Sciatic nerve (tissue), 2 donors: ENCODE measurements around the gene AVPR2. TPM values are rescaled to one million over a fixed set of nuclear protein-coding genes. Genes with fewer than 3 reads are reported as not detected.

ENCODE experiments used
- ATAC-seq: fragments of 200-7000 bp; cut with Tn5 transposase; one replicate; pipeline ENCODE4 v1.9.1; 2020; ENCODE audit warnings: mild to moderate bottlenecking, moderate library complexity
- DNase-seq: peaks from one replicate; pipeline ENCODE4 v3.0.0-alpha.2; 2020; ENCODE audit warnings: low spot score
- intact Hi-C: fragments of 100-400 bp; cut with DNase I; formaldehyde crosslinking; loops from one replicate; pipeline ENCODE4 v1.14.2; 2022
- total RNA-seq: library from RNA; stranded (reverse); fragmentation: NEBNext Ultra II Directional; extraction: Animal tissue kit (Norgen Biotek cat#: 25700); gene quantifications from one replicate; pipeline ENCODE4 v1.2.1, GENCODE V29; 2021
- donor health status: DM: no; HTN: no; CAD: no.
- donor health status: DM: no; HTN: no; CAD: no.

Gene AVPR2
- total RNA-seq, 1 donor from 2014 or later = 5.6 TPM

GRCh38 chrX:153908219-153908860 lies 3.9 kb downstream of the AVPR2 start:
- no peak for ATAC-seq
- DNase-seq = no peak
- intact Hi-C loops = no loop called here

DNA sequence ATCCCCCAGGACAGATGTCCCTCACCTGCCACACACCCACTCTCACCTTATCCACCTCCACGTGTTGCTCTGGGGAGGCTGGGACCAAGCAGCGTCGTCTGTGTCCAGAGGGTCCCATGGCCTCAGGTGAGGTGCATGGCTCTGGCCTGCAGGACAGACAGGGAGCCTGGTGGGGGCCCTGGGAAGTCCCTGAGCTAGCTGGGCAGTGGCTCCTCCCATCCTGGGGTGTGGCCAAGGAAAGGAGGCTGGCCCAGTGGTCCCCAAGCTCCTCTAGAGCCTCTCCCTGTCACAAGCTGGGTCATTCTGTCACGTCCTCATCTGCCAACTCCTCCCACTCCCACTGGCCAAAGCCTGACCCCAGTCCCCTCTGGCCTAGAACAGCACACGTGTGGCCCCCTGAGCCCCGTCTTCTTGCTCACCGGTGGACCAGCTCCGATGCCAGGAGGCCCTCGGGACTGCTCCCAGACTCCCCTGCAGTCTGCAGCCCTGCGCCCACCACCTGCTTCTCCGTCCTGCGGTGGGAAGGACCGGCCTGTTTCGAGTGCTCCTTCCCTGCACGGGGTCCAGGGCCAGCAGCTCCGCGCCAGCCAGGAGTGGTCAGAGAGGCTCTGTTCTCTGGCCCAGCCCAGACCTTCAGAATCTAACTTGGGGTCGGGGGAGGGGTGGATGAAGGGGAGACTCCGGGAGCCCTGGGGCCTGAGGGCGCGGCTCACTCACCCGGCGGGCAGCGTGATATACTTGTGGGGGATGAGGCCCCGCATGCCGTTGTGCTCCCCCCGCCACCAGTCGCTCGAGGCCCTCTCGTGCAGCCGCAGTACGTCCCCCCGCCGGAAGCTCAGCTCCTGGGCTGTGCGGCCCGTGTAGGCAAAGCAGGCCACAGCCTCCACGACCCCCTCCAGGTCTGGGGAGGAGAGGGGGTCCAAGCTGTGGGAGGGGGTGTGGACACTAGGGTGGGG lies 4.8 kb downstream of the AVPR2 start:
- intact Hi-C loops = no loop called here
- ATAC-seq (no peak), DNase-seq (peak; percentile 57)

DNA sequence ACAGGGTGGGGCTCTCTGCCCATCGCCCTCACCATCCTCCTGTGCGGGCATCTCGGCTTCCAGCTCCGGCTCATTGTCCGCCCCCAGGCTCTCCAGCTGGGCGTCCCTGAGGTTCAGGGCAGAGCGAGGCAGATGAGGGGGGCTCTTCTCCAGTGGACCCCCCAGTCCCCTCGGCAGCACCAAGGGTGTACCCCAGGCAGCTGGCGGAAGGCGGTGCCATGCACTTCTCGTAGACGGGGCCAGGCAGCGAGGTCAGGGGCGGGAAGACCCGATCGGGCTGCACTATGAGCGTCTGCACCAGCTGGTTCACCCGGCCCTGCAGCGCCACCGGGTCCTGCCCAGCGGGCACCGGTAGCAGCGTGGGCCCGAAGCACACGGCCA lies 5.5 kb downstream of the AVPR2 start:
- intact Hi-C loops = no loop called here
- ATAC-seq (no peak), DNase-seq (no peak)

GRCh38 chrX:153910446-153910845 lies 6.0 kb downstream of the AVPR2 start:
- intact Hi-C loops = no loop called here
- DNase-seq = peak; percentile 55
- ATAC-seq = no peak

- intact Hi-C loops = no loop called here
- ATAC-seq = no peak
- no peak for DNase-seq
These were observed 7.3 kb downstream of the AVPR2 start for GRCh38 chrX:153911798-153912197.

DNA sequence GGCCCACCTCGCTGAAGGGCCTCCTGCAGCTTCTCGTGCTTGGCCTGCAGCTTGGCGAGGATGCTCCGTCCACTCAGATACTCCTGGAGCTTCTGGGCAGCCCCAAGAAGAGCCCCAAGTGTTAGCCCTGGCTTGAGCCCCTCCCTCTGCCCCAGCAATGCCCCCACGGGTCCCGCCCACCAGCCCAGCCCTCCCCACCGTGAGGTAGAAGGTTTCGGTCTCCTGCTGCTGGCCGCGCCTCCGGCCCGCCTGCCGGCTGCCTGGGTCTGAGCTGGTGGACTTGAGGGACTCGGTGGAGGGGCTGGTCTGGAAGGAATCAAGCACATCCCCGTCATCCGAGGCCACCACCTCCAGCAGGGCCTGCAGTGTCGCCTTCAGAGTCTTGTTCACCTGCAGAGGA lies 8.7 kb downstream of the AVPR2 start:
- intact Hi-C loops = no loop called here
- DNase-seq = no peak
- ATAC-seq = no peak

GRCh38 chrX:153913701-153914100 lies 9.2 kb downstream of the AVPR2 start:
- intact Hi-C loops = no loop called here
- DNase-seq = no peak
- ATAC-seq = no peak

DNA sequence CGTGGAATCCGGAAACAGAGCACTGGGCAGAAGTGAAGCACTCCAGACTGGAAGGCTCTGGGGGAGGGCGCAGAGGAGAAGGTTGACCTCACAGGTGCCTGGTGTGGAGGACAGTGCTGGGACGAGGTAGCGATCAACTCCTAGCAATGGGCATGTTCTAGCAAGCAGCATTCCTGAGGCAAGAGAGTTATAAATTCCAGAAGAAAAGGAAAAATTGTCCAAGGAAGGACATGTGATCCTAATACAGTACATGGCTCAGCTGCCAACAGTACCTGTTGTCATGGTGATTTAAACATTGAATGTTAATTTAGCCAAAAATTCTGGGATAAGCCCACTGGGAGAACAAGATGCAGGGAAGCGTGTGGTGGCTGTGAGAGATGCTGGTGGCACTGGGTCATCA lies 13.4 kb downstream of the AVPR2 start:
- intact Hi-C loops = no loop called here
- no peak for DNase-seq
- ATAC-seq = no peak

DNA sequence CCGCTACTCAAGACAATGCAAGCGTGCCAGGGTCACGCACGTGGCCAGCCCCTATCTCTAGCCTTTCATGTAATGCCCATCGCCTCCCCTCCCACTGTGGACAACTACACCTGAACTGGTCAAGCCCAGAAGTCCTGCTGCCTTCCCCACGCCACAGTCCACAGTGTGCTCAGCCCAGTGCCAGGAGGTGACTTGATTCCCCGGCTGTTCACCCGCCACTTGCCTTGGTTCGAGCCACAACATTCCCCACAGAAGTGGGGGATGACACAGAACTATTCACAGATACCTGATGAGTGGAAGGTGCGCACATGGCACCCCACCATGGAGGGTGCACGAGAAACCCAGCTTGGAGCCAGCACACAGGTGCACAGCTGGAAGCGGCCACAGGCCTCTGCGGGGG lies 14.8 kb downstream of the AVPR2 start:
- no peak for ATAC-seq
- DNase-seq = no peak

GRCh38 chrX:153920546-153920945 lies 16.1 kb downstream of the AVPR2 start:
- DNase-seq (no peak), ATAC-seq (no peak)
- intact Hi-C loops = no loop called here

More for the DNA sequence above, 14.8 kb downstream of the AVPR2 start:
- intact Hi-C loops = no loop called here

DNA sequence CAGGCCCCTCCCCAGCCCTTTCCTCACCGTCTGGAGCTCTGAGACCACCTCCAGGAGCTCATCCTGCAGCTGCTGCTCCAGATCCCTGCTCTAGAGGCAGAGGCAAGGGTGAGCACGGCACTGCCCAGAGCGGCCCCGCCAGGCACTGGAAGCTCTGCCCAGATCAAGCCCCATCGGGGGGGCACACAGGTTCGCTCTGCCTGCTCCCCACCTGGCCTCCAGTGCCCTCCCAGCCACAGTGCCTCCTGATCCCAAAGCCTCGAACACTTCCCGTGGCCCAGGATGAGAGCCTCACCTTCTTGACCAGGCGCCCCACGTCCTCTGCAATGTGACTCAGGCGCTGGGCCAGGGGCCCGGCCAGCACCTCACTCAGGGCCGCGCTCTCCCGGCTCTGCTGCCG lies 16.6 kb downstream of the AVPR2 start:
- intact Hi-C loops = no loop called here
- no peak for ATAC-seq
- no peak for DNase-seq

GRCh38 chrX:153921511-153922446 lies 17.3 kb downstream of the AVPR2 start:
- intact Hi-C loops = no loop called here
- DNase-seq = no peak
- peak; percentile 50 for ATAC-seq

- ATAC-seq (peak; percentile 62), DNase-seq (peak; percentile 87)
- intact Hi-C loops = no loop called here
These were observed 18.7 kb downstream of the AVPR2 start for GRCh38 chrX:153922932-153923857.

DNA sequence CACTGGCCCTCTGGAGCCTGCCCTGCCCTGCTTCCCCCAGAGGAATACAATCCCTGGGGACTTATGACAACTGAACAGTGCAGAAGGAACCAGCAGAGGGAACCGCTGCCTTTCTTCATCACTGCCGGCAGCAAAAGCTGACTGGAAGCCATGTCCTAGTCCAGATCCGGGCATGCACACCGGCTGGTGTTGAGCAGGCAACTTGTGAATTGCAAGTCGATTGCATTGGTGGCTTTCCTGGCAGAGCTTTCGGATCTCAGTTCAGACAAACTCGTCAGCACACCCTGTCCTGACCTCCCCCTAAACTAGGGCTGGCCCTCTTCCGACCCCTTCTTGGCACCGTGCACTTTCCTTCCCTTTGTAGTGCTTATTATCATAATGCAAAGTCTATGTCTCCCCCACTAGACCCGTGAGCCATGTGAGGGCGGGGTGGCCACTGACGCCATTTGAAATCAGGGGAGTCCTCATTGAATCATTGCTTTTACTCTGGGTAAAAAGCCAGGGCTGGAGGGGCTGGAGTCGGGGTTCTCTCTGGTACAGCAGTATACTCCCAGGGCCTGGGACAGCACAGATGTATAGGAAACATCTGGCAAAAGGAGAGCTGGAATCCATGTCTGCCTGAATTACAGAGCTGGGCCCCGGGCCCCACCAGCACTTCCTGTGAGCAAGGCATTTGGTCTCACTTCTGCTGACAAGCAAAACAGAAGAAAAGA lies 19.8 kb downstream of the AVPR2 start:
- intact Hi-C loops = no loop called here
- ATAC-seq (no peak), DNase-seq (no peak)

- intact Hi-C loops = no loop called here
- no peak for ATAC-seq
- DNase-seq = no peak
These were observed 20.9 kb downstream of the AVPR2 start for GRCh38 chrX:153925387-153925738.

DNA sequence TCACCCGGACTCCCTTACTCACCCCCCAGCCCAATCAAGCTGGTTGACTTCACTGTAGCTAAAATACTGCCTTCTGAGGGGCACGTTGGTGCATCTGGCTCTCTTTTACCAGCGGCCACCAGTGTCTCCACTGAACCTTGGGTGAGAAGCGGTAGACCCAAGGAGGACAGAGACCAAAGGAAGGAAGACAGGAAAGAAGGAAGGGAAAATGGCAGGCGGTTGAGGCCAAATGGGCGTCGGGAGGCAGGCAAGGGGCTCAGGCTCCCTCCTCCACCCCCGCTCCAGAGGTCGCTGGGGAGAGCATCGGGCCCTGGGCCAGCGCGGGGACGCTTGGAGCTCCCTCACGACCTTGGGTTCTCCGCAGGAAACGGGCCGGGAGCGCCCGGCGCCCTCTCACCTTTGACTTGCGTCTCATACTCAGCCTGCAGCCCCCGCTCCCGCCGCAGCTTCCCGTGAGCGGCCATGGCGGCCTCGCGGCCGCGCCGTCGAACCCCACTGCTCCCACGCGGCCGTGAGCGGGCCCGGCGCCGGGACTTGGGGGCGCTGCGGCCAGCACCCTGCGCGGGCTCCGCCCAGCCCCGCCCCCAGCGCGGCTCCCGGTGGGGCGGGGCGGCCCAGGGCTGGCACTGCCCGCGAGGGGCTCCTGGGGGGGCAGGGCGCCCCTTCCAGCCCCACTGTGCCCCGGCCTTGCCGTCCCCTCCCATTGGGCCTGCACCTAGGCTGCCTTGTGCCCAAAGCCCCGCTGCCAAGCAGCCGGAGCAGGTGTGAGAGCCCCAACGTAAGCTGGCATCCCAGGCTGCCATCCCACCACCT lies 21.5 kb downstream of the AVPR2 start, which contains the start of gene ARHGAP4:
TSS of gene ARHGAP4 (minus strand) at position 526 of the 813 bp plus-strand sequence. CDS start at position 464, 62 bp downstream.
- DNase-seq = no peak
- intact Hi-C loops = no loop called here
- ATAC-seq = no peak

DNA sequence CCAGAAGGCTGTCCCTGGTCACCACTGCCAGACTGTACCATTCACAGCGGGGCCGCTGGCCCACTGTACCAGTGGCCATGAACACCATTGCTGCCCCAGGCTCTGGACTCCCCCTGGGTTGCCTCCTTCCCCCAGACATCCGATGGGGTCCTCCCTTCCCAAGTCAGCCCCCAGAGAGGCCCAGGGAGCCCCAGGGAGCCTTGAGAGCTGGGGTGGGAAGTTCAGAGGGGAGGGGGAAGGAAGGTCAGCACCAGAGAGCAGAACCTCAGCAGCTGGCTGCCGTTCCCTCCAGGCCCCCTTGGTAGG lies 22.0 kb downstream of the AVPR2 start:
- intact Hi-C loops = no loop called here
- ATAC-seq (no peak), DNase-seq (no peak)
